WTC11 (cell line): ENCODE data around the gene FHIT.

Experiments
- EMX1 ChIP-seq: fragments of 250-450 bp; sonication (Bioruptor Pico); IDR thresholded peaks from 2 replicates; pipeline ENCODE4 v1.8.0; 2021; ENCODE audit warnings: mild to moderate bottlenecking
- FOXP1 ChIP-seq: sonication (generic); formaldehyde crosslinking; IDR thresholded peaks from 2 replicates; pipeline ENCODE4 v1.8.0; 2022; ENCODE audit warnings: missing genetic modification reagents, mild to moderate bottlenecking, moderate library complexity, borderline replicate concordance
- NR3C1 ChIP-seq: sonication (generic); formaldehyde crosslinking; conservative IDR thresholded peaks from 2 replicates; pipeline ENCODE4 v1.8.1; 2023; ENCODE audit warnings: low read depth, mild to moderate bottlenecking, missing genetic modification reagents
- SP1 ChIP-seq: sonication (generic); formaldehyde crosslinking; conservative IDR thresholded peaks from 2 replicates; pipeline ENCODE4 v1.8.1; 2022; ENCODE audit warnings: missing genetic modification reagents
- TP53 ChIP-seq: sonication (generic); formaldehyde crosslinking; IDR thresholded peaks from 2 replicates; pipeline ENCODE4 v1.8.1; 2023; ENCODE audit warnings: mild to moderate bottlenecking, missing genetic modification reagents
- TF ChIP-seq, protein P1 (sequence below): sonication (generic); formaldehyde crosslinking; IDR thresholded peaks from 2 replicates; pipeline ENCODE4 v1.8.0; 2023; ENCODE audit warnings: missing genetic modification reagents
- TF ChIP-seq, protein P2 (sequence below): fragments of 200-600 bp; IDR thresholded peaks from 2 replicates; pipeline ENCODE4 v1.8.0; 2022; ENCODE audit warnings: antibody characterized with exemption

DNA sequence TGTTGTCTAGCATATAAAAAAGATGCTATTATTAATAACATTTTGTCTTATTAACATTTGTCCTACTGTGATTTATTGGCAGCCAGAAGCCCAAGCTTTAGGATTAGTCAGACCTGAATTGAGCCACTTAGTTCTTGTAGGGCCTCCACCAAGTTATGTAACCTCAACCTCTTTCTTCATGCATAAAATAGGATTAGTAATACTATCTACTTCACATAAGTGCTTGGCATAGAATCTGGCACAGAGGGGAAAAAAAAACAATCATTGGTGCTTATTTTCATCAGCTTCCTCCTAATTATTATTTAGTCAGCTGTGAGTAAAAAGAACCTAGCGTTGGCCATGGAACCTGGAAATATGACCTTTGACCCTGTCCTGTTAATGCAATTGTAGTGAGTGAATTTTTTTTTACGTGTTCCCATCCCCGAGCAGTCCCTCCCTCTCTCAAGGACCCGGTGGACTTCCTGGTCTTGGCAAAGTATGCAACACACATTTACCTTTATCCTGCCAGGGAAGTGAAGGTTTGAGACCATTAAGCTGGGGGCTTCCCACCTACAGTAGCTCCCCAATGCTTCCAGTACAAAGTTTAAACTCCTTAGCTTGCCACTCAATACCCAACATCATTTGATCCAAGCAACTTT, 136.8 kb downstream of the FHIT start:
- TF ChIP-seq, protein P1, sequence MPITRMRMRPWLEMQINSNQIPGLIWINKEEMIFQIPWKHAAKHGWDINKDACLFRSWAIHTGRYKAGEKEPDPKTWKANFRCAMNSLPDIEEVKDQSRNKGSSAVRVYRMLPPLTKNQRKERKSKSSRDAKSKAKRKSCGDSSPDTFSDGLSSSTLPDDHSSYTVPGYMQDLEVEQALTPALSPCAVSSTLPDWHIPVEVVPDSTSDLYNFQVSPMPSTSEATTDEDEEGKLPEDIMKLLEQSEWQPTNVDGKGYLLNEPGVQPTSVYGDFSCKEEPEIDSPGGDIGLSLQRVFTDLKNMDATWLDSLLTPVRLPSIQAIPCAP (CRISPR knock-in tag) = no peak
- TF ChIP-seq TP53 (CRISPR knock-in tag) = no peak
- TF ChIP-seq NR3C1 (CRISPR knock-in tag) = no peak
- no peak for TF ChIP-seq FOXP1 (CRISPR knock-in tag)
- TF ChIP-seq, protein P2, sequence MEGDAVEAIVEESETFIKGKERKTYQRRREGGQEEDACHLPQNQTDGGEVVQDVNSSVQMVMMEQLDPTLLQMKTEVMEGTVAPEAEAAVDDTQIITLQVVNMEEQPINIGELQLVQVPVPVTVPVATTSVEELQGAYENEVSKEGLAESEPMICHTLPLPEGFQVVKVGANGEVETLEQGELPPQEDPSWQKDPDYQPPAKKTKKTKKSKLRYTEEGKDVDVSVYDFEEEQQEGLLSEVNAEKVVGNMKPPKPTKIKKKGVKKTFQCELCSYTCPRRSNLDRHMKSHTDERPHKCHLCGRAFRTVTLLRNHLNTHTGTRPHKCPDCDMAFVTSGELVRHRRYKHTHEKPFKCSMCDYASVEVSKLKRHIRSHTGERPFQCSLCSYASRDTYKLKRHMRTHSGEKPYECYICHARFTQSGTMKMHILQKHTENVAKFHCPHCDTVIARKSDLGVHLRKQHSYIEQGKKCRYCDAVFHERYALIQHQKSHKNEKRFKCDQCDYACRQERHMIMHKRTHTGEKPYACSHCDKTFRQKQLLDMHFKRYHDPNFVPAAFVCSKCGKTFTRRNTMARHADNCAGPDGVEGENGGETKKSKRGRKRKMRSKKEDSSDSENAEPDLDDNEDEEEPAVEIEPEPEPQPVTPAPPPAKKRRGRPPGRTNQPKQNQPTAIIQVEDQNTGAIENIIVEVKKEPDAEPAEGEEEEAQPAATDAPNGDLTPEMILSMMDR = no peak
- no peak for TF ChIP-seq SP1 (CRISPR knock-in tag)
- TF ChIP-seq EMX1 (CRISPR knock-in tag) = no peak
